GM18861 (cell line): ENCODE results near the gene MDH2.
"Not testable (repeated sequence)": the region's sequence is repeated elsewhere in the genome, so short reads cannot be mapped to it uniquely, and the experiment has no call there.

Experiments
- ATAC-seq: cut with Tn5 transposase; IDR thresholded peaks from one replicate; pipeline ENCODE4 v1.9.1; 2021; ENCODE audit not compliant: unreplicated experiment

Gene MDH2

GRCh38 chr7:76047305-76047810 lies 548 bp upstream of the MDH2 start:
- no peak for ATAC-seq

- no peak for ATAC-seq
Measured at GRCh38 chr7:76048668-76048988, 722 bp downstream of the MDH2 start.

GRCh38 chr7:76049295-76049694 lies 1.4 kb downstream of the MDH2 start:
- ATAC-seq, result no peak

GRCh38 chr7:76050545-76050944 lies 2.6 kb downstream of the MDH2 start:
- no peak for ATAC-seq

- no peak for ATAC-seq
Measured at GRCh38 chr7:76051840-76052239, 3.9 kb downstream of the MDH2 start.

- ATAC-seq, result not testable (repeated sequence)
Measured at GRCh38 chr7:76052681-76053080, 4.8 kb downstream of the MDH2 start.

GRCh38 chr7:76053461-76053860 lies 5.6 kb downstream of the MDH2 start:
- no peak for ATAC-seq

GRCh38 chr7:76054123-76055120 lies 6.5 kb downstream of the MDH2 start:
- ATAC-seq, result no peak

- no peak for ATAC-seq
Measured at GRCh38 chr7:76056241-76056640, 8.3 kb downstream of the MDH2 start.

GRCh38 chr7:76057103-76057812 lies 9.4 kb downstream of the MDH2 start:
- no peak for ATAC-seq

- no peak for ATAC-seq
Measured at GRCh38 chr7:76057813-76058145, 9.9 kb downstream of the MDH2 start.

- not testable (repeated sequence) for ATAC-seq
Measured at GRCh38 chr7:76058745-76059144, 10.8 kb downstream of the MDH2 start.

GRCh38 chr7:76060842-76061241 lies 12.9 kb downstream of the MDH2 start:
- ATAC-seq, result no peak

GRCh38 chr7:76062254-76062653 lies 14.3 kb downstream of the MDH2 start:
- no peak for ATAC-seq

- no peak for ATAC-seq
Measured at GRCh38 chr7:76063114-76063513, 15.2 kb downstream of the MDH2 start.

GRCh38 chr7:76063525-76063924 lies 15.6 kb downstream of the MDH2 start:
- no peak for ATAC-seq

- ATAC-seq, result no peak
Measured at GRCh38 chr7:76064208-76064970, 16.5 kb downstream of the MDH2 start.

GRCh38 chr7:76065016-76065612 lies 17.2 kb downstream of the MDH2 start:
- no peak for ATAC-seq

- no peak for ATAC-seq
Measured at GRCh38 chr7:76066716-76067503, 19.0 kb downstream of the MDH2 start.

- ATAC-seq, result no peak
Measured at GRCh38 chr7:76069238-76069638, 21.3 kb downstream of the MDH2 start.
